Measurements from ENCODE around the gene INSM1. TPM values are rescaled to one million over a fixed set of nuclear protein-coding genes. Genes with fewer than 3 reads are reported as not detected.

Gene INSM1
- polyA plus RNA-seq, 1 donor (not counting 4 experiments of a cell fraction or from before 2014, with no cell fraction given) = not detected

- no peak for TF ChIP-seq CTCF (optimal IDR thresholded peaks at IDR 0.05 in 1 of 3, IDR thresholded peaks at IDR 0.05 in 1 of 3, conservative IDR thresholded peaks at IDR 0.05 in 1 of 3; ENCODE audit: extremely low read depth in 1 of 3, insufficient read depth in 2 of 3, low read length in 3 of 3)
- TF ChIP-seq EZH2 (IDR thresholded peaks at IDR 0.05; ENCODE audit: low read length) = no peak
- Histone ChIP-seq H3K4me1 (ENCODE audit: control insufficient read depth, extremely low read depth, insufficient read depth, low read length) (no peaks in the 10 kb centered on the region), H2AFZ (ENCODE audit: control insufficient read depth, low read length) (no peak overlapping the region), H3K9ac (ENCODE audit: control insufficient read depth, extremely low read depth, insufficient read depth, low read length) (no peak overlapping the region), H3K36me3 (ENCODE audit: control insufficient read depth in 2 of 2, extremely low read depth in 1 of 2, insufficient read depth in 2 of 2, low read length in 2 of 2) (no peaks in the 10 kb centered on the region), H3K4me3 (ENCODE audit: control insufficient read depth in 2 of 3, extremely low read depth in 1 of 3, insufficient read depth in 2 of 3, low read depth in 1 of 3, low read length in 3 of 3) (no peak overlapping the region), H3K4me2 (ENCODE audit: control insufficient read depth, extremely low read depth, insufficient read depth, low read depth, low read length) (no peak overlapping the region), H3K27me3 (ENCODE audit: control insufficient read depth, extremely low read depth, insufficient read depth, low read length) (no peaks in the 10 kb centered on the region), H4K20me1 (ENCODE audit: control insufficient read depth, extremely low read depth, insufficient read depth, low read length) (no peaks in the 10 kb centered on the region), H3K27ac (ENCODE audit: control insufficient read depth, insufficient read depth, low read length) (no peak overlapping the region), H3K9me3 (ENCODE audit: control insufficient read depth, low read depth, low read length) (no peaks in the 10 kb centered on the region), H3K79me2 (ENCODE audit: control insufficient read depth, insufficient read depth, low read length) (no peaks in the 10 kb centered on the region), H3K9me1 (ENCODE audit: control insufficient read depth, extremely low read depth, insufficient read depth, low read length) (no peaks in the 10 kb centered on the region)
- DNase-seq (ENCODE audit: low read depth, low spot score) (no peak), FAIRE-seq (no peak)
- dilution Hi-C loops (cut with MboI; ENCODE audit: extremely low pct_ligation_motif_present, low sequenced_read_pairs) = no loop called here
These were observed 43.5 kb downstream of the INSM1 start for GRCh38 chr20:20411402-20411801.

DNA sequence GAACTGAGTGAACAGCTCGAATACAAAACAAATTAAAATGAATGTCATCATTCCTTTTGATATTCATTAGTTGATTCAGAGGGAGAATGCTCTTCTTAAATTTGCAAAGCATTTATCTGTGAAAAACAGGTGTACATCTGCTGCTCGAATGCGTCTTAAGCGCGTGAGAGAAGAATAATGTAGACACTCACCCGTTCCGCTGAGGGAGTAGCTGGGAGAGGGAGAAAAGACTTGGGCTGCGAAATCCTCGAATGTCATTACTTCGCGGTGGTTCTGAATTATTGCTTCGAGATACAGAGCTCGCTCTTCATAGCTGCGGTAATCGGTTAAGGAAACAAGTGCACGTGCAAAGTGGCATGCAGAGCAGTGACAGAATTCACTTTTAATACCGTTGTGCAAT lies 43.9 kb downstream of the INSM1 start:
- DNase-seq (ENCODE audit: low read depth, low spot score) (no peak), FAIRE-seq (no peak)
- H3K27me3 ChIP-seq (ENCODE audit: control insufficient read depth, extremely low read depth, insufficient read depth, low read length) = no peaks in the 10 kb centered on the region
- no peaks in the 10 kb centered on the region for H3K4me1 ChIP-seq (ENCODE audit: control insufficient read depth, extremely low read depth, insufficient read depth, low read length)
- no peak overlapping the region for H3K4me3 ChIP-seq (ENCODE audit: control insufficient read depth in 2 of 3, extremely low read depth in 1 of 3, insufficient read depth in 2 of 3, low read depth in 1 of 3, low read length in 3 of 3)
- H3K79me2 ChIP-seq (ENCODE audit: control insufficient read depth, insufficient read depth, low read length) = no peaks in the 10 kb centered on the region
- no peaks in the 10 kb centered on the region for H3K9me1 ChIP-seq (ENCODE audit: control insufficient read depth, extremely low read depth, insufficient read depth, low read length)
- H3K9ac ChIP-seq (ENCODE audit: control insufficient read depth, extremely low read depth, insufficient read depth, low read length) = no peak overlapping the region
- H3K4me2 ChIP-seq (ENCODE audit: control insufficient read depth, extremely low read depth, insufficient read depth, low read depth, low read length) = no peak overlapping the region
- no peak overlapping the region for H2AFZ ChIP-seq (ENCODE audit: control insufficient read depth, low read length)
- H3K9me3 ChIP-seq (ENCODE audit: control insufficient read depth, low read depth, low read length) = no peaks in the 10 kb centered on the region
- dilution Hi-C loops (cut with MboI; ENCODE audit: extremely low pct_ligation_motif_present, low sequenced_read_pairs) = no loop called here
- no peak overlapping the region for H3K27ac ChIP-seq (ENCODE audit: control insufficient read depth, insufficient read depth, low read length)
- no peaks in the 10 kb centered on the region for H3K36me3 ChIP-seq (ENCODE audit: control insufficient read depth in 2 of 2, extremely low read depth in 1 of 2, insufficient read depth in 2 of 2, low read length in 2 of 2)
- H4K20me1 ChIP-seq (ENCODE audit: control insufficient read depth, extremely low read depth, insufficient read depth, low read length) = no peaks in the 10 kb centered on the region
- TF ChIP-seq CTCF (optimal IDR thresholded peaks at IDR 0.05 in 1 of 3, IDR thresholded peaks at IDR 0.05 in 1 of 3, conservative IDR thresholded peaks at IDR 0.05 in 1 of 3; ENCODE audit: extremely low read depth in 1 of 3, insufficient read depth in 2 of 3, low read length in 3 of 3) = no peak
- no peak for TF ChIP-seq EZH2 (IDR thresholded peaks at IDR 0.05; ENCODE audit: low read length)
